LNCaP clone FGC (cell line): Measurements from ENCODE around the gene RHCE.
"Not testable (repeated sequence)": the region's sequence is repeated elsewhere in the genome, so short reads cannot be mapped to it uniquely, and the experiment has no call there.

Experiments
- DNase-seq: peaks from one replicate; pipeline ENCODE4 v3.0.0-alpha.2; 2011; ENCODE audit warnings: low read depth
- H3K4me3 ChIP-seq: 2 replicates; pipeline ENCODE4 v1.5.1; 2011; ENCODE audit warnings: mild to moderate bottlenecking, low read depth, low read length, control low read depth
- TF ChIP-seq, protein P1 (sequence below): IDR thresholded peaks from 2 replicates; pipeline ENCODE4 v1.5.1; 2012; ENCODE audit warnings: mild to moderate bottlenecking; ENCODE audit not compliant: control insufficient read depth, insufficient read depth; ENCODE audit errors: extremely low read depth

Gene RHCE

DNA sequence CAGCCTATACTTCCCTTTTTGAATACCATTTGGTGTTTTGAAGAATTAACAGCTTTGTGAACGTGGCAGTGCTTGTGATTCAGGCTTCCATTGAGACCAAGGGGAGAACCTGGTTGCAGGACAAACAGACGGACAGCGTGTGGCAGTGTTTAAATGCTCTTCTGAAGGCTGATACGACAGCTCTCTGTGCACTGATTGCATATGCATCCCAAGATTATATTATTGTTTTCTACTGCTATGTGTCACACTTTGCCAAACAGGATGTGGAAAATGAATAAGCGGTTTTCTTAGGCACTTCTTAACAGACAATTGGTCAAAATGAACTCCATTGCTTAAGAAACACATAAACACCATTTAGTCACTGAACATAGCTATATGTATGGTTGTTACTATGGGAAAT, 90.7 kb downstream of the RHCE start:
- DNase-seq, H3K4me3 ChIP-seq: not testable (repeated sequence)
- TF ChIP-seq, protein P1, sequence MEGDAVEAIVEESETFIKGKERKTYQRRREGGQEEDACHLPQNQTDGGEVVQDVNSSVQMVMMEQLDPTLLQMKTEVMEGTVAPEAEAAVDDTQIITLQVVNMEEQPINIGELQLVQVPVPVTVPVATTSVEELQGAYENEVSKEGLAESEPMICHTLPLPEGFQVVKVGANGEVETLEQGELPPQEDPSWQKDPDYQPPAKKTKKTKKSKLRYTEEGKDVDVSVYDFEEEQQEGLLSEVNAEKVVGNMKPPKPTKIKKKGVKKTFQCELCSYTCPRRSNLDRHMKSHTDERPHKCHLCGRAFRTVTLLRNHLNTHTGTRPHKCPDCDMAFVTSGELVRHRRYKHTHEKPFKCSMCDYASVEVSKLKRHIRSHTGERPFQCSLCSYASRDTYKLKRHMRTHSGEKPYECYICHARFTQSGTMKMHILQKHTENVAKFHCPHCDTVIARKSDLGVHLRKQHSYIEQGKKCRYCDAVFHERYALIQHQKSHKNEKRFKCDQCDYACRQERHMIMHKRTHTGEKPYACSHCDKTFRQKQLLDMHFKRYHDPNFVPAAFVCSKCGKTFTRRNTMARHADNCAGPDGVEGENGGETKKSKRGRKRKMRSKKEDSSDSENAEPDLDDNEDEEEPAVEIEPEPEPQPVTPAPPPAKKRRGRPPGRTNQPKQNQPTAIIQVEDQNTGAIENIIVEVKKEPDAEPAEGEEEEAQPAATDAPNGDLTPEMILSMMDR, result peak; percentile 33; the same call in 1 of the 2 replicates

DNA sequence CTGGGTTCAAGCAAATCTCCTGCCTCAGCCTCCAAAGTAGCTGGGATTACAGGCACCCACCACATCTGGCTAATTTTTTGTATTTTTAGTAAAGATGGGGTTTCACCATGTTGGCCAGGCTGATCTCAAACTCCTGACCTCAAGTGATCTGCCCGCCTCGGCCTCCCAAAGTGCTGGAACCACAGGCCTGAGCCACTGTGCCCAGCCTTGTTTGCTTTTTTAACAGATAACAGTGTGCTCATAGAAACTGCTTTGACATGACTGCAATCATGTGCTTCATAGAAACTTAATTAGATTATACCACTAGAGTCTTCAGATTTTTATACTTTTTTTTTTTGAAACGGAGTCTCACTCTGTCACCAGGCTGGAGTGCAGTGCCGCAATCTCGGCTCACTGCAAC, 91.3 kb downstream of the RHCE start:
- not testable (repeated sequence) for DNase-seq

DNA sequence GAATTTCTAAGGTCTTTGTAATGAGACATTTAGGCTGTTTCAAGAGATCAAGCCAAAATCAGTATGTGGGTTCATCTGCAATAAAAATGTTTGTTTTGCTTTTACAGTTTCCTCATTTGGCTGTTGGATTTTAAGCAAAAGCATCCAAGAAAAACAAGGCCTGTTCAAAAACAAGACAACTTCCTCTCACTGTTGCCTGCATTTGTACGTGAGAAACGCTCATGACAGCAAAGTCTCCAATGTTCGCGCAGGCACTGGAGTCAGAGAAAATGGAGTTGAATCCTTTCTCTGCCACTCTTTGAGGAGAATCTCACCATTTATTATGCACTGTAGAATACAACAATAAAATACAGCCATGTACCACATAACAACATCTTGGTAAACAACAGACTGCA, 91.8 kb downstream of the RHCE start:
- not testable (repeated sequence) for H3K4me3 ChIP-seq, DNase-seq

More for the DNA sequence above, 91.3 kb downstream of the RHCE start:
- H3K4me3 ChIP-seq, result not testable (repeated sequence)

DNA sequence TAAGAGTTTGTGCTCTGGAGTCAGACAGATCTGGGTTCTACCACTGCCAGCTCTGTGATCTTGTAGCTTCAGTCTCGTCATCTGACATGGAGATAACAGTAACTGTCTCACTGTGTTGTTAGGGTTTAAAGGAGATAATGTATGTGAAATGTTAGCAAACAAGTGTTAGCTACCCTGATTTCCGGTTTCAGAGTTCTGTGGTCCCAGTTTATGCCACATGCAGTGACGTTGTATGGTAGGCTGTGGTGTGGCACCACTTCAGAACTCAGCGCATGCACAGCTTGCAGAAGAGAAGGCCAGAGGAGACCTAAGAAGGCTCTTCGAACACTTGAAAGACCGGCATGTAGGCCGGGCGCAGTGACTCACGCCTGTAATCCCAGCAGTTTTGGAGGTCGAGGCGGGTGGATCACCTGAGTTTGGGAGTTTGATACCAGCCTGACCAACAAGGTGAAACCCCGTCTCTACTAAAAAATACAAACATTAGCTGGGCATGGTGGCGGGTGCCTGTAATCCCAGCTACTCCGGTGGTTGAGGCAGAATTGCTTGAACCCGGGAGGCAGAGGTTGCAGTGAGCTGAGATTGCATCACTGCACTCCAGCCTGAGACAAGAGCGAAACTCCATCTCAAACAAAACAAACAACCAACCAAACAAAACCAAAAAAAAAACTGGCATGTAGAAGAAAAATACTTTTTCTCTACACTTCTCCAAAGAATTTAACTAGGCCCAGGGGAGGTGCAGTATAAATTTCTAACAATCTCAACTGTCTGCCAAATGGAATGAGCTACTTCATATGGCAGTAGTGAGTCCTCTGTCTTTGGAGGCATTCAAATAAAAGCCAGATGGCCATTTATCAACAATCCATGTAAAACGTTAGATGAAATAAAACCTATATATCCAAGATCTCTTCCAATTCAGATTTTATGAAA, 92.5 kb downstream of the RHCE start:
- not testable (repeated sequence) for DNase-seq, H3K4me3 ChIP-seq

DNA sequence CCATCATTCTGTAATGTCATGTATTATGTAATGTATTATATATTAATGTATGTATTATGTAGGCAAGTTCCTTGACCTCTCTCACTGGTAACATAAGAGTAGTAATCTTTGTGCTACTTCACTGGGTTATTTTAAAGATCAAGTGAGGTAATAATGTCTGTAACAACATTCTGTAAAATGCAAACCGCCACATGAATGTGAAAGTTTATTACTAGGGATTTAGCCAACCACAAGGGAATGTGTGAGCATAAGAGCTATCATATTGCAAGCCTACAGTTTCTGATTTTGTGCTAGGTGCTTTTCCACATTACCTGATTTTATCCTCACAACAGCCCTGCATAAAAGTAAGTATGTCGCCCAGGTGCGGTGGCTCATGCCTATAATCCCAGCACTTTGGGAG, 96.2 kb downstream of the RHCE start:
- DNase-seq, H3K4me3 ChIP-seq: not testable (repeated sequence)

DNA sequence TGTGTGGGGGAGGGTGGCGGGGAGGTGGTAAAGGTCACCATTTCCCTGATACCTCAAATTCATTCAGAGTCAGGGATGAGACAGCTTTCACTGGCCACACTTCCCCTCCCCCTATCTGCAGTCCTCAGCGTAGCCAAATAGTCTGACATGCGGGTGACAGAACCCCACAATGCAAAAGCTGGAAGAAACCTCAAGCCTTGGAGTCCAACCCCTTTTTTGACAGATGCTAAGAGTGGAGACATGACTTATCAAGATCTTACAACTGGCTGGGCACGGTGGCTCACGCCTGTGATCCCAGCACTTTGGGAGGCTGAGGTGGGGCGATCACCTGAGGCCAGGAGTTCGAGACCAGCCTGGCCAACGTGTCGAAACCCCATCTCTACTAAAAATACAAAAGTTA, 98.5 kb downstream of the RHCE start:
- not testable (repeated sequence) for H3K4me3 ChIP-seq, DNase-seq

DNA sequence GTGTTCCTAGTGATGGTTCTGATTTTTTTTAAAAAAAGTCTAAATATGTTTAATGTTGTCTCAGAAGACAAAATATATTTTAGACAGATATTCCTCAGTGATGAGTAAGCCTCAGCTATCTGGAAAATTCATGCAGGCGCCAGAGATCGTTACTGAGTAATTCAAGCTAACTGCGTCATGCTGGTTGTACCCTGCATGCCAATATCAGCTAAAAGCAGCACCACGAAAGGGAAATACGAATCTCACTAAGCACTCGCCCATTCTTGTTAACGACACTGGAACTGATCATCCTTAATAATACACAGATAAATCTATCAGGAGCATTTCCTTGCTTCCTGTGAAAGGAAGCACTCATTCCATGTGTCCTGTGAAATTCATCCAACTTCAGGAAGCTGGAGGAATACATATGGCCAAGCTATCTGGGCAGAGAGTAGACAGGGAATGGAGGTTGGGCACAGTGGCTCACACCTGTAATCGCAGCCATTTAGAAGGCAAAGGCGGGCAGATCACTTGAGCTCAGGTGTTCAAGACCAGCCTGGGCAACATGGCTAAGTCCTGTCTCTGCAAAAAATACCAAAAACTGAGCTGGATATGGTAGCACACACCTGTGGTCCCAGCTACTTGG, 100.2 kb downstream of the RHCE start:
- H3K4me3 ChIP-seq, DNase-seq: not testable (repeated sequence)

DNA sequence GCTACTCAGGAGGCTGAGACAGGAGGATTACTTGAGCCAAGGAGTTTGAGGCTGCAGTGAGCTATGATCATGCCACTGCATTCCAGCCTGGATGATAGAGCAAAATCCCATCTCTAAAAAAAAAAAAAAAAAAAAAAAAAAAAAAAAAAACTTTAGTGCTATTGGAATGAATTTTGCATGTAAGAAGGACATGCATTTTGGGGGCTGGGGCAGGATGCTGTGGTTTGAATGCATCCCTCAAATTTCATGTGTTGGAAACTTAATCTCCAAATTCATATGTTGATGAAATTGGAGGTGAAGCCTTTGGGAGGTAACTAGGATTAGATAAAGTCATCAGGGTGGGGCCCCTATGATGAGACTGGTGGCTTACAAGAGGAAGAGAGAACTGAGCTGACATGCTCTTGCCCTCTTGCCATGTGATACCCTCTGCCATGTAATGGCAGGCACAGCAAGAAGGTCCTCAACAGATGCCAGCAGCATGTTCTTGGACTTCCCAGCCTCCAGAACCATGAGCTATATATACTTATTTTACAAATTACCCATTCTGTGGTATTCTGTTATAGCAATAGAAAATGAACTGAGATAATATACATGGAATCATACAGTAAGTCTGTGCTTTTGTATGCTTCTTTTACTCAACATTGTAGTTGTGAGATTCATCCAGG, 107.7 kb downstream of the RHCE start:
- H3K4me3 ChIP-seq, DNase-seq: not testable (repeated sequence)
